Pulmonary artery endothelial cell (primary cell): ENCODE measurements around the gene CHMP2A. TPM values are rescaled to one million over a fixed set of nuclear protein-coding genes. Genes with fewer than 3 reads are reported as not detected.
A peak's percentile ranks its signal among the peaks of the same experiment; 100 is the strongest.
"Not testable (repeated sequence)": the region's sequence is repeated elsewhere in the genome, so short reads cannot be mapped to it uniquely, and the experiment has no call there.

Experiments
- DNase-seq: peaks from one replicate; pipeline ENCODE4 v3.0.0-alpha.2; 2011; ENCODE audit warnings: low read depth, low spot score
- total RNA-seq: library from RNA; depleted of rRNA; stranded (reverse); fragments of >200 nt; gene quantifications from 2 replicates; pipeline ENCODE4 v1.2.3, GENCODE V29; 2014

CHMP2A gene
- total RNA-seq, 1 donor from 2014 or later, result 145 TPM

- no peak for DNase-seq
Observed at GRCh38 chr19:58555920-58556621, 1.2 kb upstream of the CHMP2A start.

- no peak for DNase-seq
Observed at GRCh38 chr19:58555369-58555885, 522 bp upstream of the CHMP2A start.

- no peak for DNase-seq
Observed at GRCh38 chr19:58553799-58554493, 959 bp downstream of the CHMP2A start.

GRCh38 chr19:58552655-58553054 lies 2.2 kb downstream of the CHMP2A start:
- no peak for DNase-seq

DNA sequence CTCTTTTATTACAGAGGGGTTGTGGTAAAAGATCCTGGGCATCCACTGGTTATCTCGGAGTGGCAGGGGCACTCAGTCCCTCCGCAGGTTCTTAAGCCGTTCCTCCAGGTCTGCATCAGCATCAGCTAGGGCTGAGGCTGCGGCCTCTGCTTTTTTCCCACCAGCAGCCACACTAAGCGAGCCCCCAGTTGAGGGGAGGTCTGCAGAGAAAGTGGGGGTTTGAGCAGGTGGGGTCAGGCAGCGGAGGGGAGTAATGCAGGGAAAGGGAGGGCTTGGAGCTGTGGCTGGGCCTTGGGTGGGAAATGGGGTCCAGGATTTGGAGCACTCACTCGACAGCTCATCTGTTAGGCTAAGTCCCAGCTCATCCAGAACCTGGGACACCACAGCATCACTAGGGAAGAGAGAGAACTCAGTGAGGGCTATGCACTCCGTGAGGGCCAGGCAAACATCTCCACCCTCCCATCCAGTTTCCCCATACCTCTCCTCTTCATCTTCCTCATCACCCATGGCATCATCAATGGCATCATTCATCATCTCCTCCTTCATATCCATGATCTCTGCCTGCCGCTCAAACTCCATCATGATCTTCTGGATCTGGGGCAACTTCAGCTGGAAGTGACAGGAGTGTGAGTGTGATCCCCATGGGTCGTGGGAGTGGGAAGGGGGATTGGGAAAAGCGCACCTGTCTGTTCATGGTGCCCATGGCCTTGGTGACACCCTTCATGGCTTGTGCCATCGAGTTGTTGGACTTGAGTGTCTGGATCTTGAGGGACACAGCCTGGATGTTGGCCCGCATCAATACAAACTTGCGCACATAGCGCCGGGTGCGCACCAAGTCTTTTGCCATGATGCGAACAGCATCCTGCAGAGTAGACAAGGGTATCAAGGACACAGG lies 3.1 kb downstream of the CHMP2A start:
- no peak for DNase-seq

GRCh38 chr19:58551123-58551497 lies 3.8 kb downstream of the CHMP2A start:
- DNase-seq, result no peak

DNA sequence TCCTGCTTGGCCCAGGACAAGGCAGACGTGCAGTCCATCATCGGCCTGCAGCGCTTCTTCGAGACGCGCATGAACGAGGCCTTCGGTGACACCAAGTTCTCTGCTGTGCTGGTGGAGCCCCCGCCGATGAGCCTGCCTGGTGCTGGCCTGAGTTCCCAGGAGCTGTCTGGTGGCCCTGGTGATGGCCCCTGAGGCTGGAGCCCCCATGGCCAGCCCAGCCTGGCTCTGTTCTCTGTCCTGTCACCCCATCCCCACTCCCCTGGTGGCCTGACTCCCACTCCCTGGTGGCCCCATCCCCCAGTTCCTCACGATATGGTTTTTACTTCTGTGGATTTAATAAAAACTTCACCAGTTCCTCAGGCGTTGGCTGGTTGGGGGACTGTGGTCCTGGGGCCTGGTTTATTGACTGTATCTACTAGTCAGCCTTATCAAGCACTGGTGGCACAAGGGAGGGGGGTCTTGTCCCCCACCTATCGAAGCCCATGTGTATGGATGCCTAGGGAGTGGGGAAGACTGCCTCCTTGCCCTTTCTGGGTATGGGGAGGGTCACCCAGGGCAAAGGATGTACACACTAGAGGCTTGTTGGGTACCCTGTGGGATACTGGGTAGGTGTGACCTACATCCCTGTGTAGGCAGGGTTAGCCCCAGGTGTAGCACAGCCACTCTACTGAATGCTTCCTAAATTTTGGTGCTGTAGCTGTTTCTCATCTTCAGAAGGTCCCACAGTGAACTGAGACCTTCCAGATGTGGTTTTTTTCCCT lies 4.4 kb downstream of the CHMP2A start:
- no peak for DNase-seq

DNA sequence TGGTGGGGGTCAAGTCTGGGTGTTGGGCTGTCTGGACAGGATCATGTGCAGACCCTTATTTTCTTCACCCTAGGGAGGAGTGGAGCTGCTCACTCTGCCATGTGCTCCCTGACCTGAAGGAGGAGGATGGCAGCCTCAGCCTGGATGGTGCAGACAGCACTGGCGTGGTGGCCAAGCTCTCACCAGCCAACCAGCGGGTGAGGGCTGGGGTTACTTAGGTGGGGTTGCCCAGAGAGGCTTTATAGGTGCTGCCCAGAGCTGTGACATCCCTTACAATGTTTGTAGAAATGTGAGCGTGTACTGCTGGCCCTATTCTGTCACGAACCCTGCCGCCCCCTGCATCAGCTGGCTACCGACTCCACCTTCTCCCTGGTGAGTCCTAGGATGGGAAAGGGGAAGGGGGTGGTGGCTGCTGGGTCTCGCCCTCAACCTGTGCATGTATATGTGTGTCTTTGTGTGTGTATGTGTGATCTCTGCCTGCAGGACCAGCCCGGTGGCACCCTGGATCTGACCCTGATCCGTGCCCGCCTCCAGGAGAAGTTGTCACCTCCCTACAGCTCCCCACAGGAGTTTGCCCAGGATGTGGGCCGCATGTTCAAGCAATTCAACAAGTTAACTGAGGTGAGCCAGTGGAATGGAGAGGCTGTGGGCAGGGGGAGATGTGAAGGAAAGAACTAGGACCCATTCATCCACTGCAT lies 5.1 kb downstream of the CHMP2A start:
- no peak for DNase-seq

GRCh38 chr19:58548859-58549663 lies 5.8 kb downstream of the CHMP2A start:
- no peak for DNase-seq

DNA sequence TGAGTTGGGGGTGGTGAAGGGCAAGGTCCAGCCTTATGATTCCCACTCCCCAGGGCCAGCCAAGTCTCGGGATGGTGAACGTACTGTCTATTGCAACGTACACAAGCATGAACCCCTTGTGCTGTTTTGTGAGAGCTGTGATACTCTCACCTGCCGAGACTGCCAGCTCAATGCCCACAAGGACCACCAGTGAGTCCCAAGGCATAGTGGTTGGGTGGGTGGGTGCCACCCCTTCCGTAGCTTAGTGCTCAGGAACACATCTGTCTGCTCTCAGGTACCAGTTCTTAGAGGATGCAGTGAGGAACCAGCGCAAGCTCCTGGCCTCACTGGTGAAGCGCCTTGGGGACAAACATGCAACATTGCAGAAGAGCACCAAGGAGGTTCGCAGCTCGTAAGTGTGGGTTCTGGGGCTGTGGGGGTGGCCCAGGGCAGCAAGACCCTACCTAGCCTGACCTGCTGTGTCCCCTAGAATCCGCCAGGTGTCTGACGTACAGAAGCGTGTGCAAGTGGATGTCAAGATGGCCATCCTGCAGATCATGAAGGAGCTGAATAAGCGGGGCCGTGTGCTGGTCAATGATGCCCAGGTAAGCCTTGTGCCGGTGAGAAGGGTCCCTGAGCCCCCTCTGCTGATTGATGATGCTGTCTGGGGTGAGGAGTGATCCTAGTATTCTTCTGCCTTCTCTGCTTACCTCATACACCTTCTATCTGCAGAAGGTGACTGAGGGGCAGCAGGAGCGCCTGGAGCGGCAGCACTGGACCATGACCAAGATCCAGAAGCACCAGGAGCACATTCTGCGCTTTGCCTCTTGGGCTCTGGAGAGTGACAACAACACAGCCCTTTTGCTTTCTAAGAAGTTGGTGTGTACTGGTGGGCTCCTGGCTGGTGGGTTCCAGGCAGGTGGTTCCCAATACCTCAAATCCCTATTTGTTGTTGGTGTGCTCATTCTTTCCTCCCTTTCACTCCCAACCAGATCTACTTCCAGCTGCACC lies 7.3 kb downstream of the CHMP2A start:
- DNase-seq, result no peak

DNA sequence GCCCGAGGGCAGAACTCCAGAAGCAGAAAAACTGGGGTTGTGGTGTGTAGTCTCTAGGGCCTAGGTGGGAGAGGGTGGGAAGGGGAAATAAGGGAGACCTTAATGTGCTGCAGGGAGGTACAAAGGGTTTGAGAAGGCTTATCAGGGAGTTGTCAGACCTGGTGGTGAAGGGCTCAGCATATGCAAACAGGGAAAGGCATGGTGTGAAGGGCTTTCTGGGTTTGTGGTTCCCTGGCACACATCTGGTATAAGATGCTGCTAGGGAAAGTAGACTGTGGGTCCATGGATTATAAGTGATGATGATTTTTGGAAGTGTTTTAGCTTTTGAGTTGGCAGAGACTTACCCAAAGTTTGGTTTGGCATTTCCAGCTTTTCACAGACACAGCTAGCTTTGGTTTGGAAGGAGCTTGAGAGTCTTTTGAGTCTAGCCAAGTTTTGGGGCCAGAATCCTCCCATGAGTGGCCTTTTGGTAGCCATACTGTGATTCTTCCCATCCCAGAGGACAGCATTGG lies 8.8 kb downstream of the CHMP2A start:
- DNase-seq, result no peak

DNA sequence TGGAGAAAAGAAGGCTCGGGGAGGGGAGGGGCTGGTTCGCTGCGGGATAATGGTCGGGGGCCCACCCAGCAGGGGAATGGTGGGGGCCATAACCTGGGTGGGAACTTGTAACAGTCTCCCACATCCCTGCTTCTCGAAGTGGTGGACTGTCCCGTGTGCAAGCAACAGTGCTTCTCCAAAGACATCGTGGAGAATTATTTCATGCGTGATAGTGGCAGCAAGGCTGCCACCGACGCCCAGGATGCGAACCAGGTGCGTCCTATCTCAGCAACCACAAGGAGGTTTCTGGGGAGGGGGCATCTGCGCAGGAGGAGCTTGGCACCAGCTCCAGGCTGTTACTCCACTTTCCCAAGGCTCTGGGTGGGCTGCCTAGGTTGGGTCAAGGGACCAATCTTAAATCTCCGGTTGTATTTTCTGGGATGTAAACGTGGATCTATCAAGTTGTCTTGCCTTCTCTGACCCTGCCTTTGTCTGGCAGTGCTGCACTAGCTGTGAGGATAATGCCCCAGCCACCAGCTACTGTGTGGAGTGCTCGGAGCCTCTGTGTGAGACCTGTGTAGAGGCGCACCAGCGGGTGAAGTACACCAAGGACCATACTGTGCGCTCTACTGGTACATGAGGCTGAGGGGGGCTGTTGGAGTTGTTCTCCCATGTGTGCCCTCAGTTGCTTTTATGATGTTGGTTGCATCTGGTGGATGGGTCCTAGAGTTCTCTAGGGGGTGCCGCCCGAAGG lies 9.5 kb downstream of the CHMP2A start:
- no peak for DNase-seq

- no peak for DNase-seq
Observed at GRCh38 chr19:58544591-58545285, 10.2 kb downstream of the CHMP2A start.

GRCh38 chr19:58543826-58544590 lies 10.9 kb downstream of the CHMP2A start, which contains the start of gene TRIM28:
Gene TRIM28, plus strand, starts transcription at chr19:58544064. Its CDS starts 694 bp downstream, at chr19:58544758.
- DNase-seq, result peak; percentile 93

DNA sequence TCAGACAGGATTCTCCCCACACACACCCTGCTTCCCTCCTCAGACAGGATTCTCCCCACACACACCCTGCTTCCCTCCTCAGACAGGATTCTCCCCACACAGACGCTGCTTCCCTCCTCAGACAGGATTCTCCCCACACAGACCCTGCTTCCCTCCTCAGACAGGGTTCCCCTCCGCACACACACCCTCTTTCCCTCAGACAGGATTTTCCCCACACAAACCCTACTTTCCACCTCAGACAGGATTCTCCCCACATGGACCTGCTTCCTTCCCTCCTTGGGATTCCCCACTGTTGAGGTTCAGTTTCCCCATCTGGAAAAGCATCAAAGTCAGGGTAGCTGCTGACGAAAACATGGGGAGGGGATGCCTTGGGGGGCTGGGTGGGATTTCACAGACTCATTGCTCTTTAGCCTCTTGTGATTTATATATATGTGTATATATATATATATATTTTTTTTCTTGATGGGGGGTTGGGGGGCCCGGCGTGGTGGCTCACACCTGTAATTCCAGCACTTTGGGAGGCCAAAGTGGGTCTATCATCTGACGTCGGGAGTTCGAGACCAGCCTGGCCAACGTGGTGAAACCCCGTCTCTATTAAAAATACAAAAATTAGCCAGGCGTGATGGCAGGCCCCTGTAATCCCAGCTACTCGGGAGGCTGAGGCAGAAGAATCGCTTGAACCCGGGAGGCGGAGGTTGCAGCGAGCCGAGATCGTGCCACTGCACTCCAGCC lies 12.1 kb downstream of the CHMP2A start:
- not testable (repeated sequence) for DNase-seq
